Astrocyte of the cerebellum (primary cell): Measurements from ENCODE around the gene LMF2.

Experiments used
- DNase-seq: peaks from one replicate; pipeline ENCODE4 v3.0.0-alpha.2; 2011; ENCODE audit warnings: low read depth
- H3K4me3 ChIP-seq: 2 replicates; pipeline ENCODE4 v1.5.1; 2011; ENCODE audit warnings: mild to moderate bottlenecking, low read depth, low read length, moderate library complexity
- CTCF ChIP-seq: IDR thresholded peaks from 2 replicates; pipeline ENCODE4 v1.5.1; 2012; ENCODE audit warnings: low read length, low read depth, moderate library complexity, mild to moderate bottlenecking; ENCODE audit errors: missing control alignments
- in situ Hi-C: cut with HindIII; loops from 2 replicates; pipeline ENCODE4 v1.10.0; 2017; ENCODE audit warnings: low sequenced_read_pairs

LMF2 gene

GRCh38 chr22:50488886-50489285, 18.6 kb downstream of the LMF2 start:
- in situ Hi-C loops: loop anchor here (10.0 kb wide), 1 partner anchor 134 kb away; no protein-coding TSS in a partner anchor
- H3K4me3 ChIP-seq: no peak overlapping the region
- DNase-seq: no peak
- TF ChIP-seq CTCF: no peak

- TF ChIP-seq CTCF: no peak
- DNase-seq: no peak
- H3K4me3 ChIP-seq: no peak overlapping the region
- in situ Hi-C loops: loop anchor here (10.0 kb wide), 1 partner anchor 133 kb away; no protein-coding TSS in a partner anchor
Measured at GRCh38 chr22:50488006-50488677, 19.4 kb downstream of the LMF2 start.

GRCh38 chr22:50487290-50488005, 20.1 kb downstream of the LMF2 start:
- TF ChIP-seq CTCF: no peak
- H3K4me3 ChIP-seq: no peak overlapping the region
- in situ Hi-C loops: loop anchor here (10.0 kb wide), 1 partner anchor 133 kb away; no protein-coding TSS in a partner anchor

GRCh38 chr22:50486561-50487289, 20.8 kb downstream of the LMF2 start, which contains the start of gene MIOX:
TSS of gene MIOX (plus strand) at chr22:50486859. CDS start at chr22:50486898, 39 bp downstream.
- TF ChIP-seq CTCF: no peak
- in situ Hi-C loops: loop anchor here (10.0 kb wide), 1 partner anchor 132 kb away; no protein-coding TSS in a partner anchor
- DNase-seq: no peak
- no peak within 1 kb of the TSS for H3K4me3 ChIP-seq

More at GRCh38 chr22:50487290-50488005, 20.1 kb downstream of the LMF2 start:
- no peak for DNase-seq

GRCh38 chr22:50485221-50486131, 22.0 kb downstream of the LMF2 start:
- in situ Hi-C loops: loop anchor here (10.0 kb wide), 1 partner anchor 131 kb away; no protein-coding TSS in a partner anchor
- DNase-seq: no peak
- H3K4me3 ChIP-seq: no peak overlapping the region
- TF ChIP-seq CTCF: no peak
